Glutamatergic neuron (in vitro differentiated cells): Measurements from ENCODE around the gene MLC1. TPM values are rescaled to one million over a fixed set of nuclear protein-coding genes. Genes with fewer than 3 reads are reported as not detected.

Source experiments
- DNase-seq: peaks from one replicate; pipeline ENCODE4 v3.0.0; 2022
- H3K27ac Mint-ChIP-seq: one replicate; pipeline ENCODE4 v1.8.0; 2020; ENCODE audit warnings: mild to moderate bottlenecking, mixed read lengths, inconsistent platforms; ENCODE audit not compliant: unreplicated experiment
- H3K27me3 Mint-ChIP-seq: one replicate; pipeline ENCODE4 v1.8.0; 2020; ENCODE audit warnings: mild to moderate bottlenecking, moderate library complexity, mixed read lengths, inconsistent platforms; ENCODE audit not compliant: unreplicated experiment
- H3K36me3 Mint-ChIP-seq: one replicate; pipeline ENCODE4 v1.8.0; 2020; ENCODE audit warnings: mild to moderate bottlenecking, mixed read lengths, inconsistent platforms; ENCODE audit not compliant: unreplicated experiment
- H3K4me1 Mint-ChIP-seq: one replicate; pipeline ENCODE4 v1.8.0; 2020; ENCODE audit warnings: mild to moderate bottlenecking, low read depth, mixed read lengths, inconsistent platforms; ENCODE audit not compliant: unreplicated experiment
- H3K4me3 Mint-ChIP-seq: one replicate; pipeline ENCODE4 v1.8.0; 2020; ENCODE audit warnings: mild to moderate bottlenecking, mixed read lengths, inconsistent platforms; ENCODE audit not compliant: unreplicated experiment
- H3K9me3 Mint-ChIP-seq: one replicate; pipeline ENCODE4 v1.8.0; 2020; ENCODE audit warnings: mild to moderate bottlenecking, moderate library complexity, mixed read lengths, inconsistent platforms; ENCODE audit not compliant: unreplicated experiment
- total RNA-seq: library from RNA; stranded (reverse); fragmentation: NEBNext Ultra II Directional; extraction: Animal tissue kit (Norgen Biotek cat#: 25700); gene quantifications from one replicate; pipeline ENCODE4 v1.2.1, GENCODE V29; 2021; ENCODE audit not compliant: unreplicated experiment
- TF ChIP-seq, protein P1 (sequence below): fragments of 200-600 bp; sonication (generic); IDR thresholded peaks from one replicate; pipeline ENCODE4 v1.5.0; 2021; ENCODE audit not compliant: partially characterized antibody, unreplicated experiment

MLC1 gene
- total RNA-seq, 1 donor from 2014 or later, result not detected

DNA sequence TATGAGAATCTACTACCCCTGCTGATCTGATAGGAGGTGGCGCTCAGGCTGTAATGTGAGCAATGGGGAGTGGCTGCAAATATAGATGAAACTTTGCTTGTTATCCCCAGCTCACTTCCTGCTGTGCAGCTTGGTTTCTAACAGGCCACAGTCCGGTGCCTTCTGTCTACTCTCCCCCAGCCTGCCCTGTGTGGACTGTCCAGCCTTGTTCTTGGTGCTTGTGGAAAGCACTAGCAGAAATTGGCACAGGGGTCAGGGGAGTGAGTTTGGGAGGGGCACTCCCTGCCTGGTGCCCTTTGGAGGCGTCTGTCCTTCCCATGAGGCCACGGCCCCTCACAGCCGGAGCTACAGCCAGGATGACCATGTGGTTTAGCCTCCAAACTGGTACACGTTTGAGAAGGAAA lies 18.9 kb upstream of the MLC1 start:
- no peaks in the 10 kb centered on the region for H3K36me3 Mint-ChIP-seq
- no peak overlapping the region for H3K27ac Mint-ChIP-seq
- no peaks in the 10 kb centered on the region for H3K4me1 Mint-ChIP-seq
- no peaks in the 10 kb centered on the region for H3K27me3 Mint-ChIP-seq
- TF ChIP-seq, protein P1, sequence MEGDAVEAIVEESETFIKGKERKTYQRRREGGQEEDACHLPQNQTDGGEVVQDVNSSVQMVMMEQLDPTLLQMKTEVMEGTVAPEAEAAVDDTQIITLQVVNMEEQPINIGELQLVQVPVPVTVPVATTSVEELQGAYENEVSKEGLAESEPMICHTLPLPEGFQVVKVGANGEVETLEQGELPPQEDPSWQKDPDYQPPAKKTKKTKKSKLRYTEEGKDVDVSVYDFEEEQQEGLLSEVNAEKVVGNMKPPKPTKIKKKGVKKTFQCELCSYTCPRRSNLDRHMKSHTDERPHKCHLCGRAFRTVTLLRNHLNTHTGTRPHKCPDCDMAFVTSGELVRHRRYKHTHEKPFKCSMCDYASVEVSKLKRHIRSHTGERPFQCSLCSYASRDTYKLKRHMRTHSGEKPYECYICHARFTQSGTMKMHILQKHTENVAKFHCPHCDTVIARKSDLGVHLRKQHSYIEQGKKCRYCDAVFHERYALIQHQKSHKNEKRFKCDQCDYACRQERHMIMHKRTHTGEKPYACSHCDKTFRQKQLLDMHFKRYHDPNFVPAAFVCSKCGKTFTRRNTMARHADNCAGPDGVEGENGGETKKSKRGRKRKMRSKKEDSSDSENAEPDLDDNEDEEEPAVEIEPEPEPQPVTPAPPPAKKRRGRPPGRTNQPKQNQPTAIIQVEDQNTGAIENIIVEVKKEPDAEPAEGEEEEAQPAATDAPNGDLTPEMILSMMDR, result no peak
- no peak for DNase-seq
- no peak overlapping the region for H3K4me3 Mint-ChIP-seq
- H3K9me3 Mint-ChIP-seq, result peaks cover 2% of the 10 kb centered on the region

DNA sequence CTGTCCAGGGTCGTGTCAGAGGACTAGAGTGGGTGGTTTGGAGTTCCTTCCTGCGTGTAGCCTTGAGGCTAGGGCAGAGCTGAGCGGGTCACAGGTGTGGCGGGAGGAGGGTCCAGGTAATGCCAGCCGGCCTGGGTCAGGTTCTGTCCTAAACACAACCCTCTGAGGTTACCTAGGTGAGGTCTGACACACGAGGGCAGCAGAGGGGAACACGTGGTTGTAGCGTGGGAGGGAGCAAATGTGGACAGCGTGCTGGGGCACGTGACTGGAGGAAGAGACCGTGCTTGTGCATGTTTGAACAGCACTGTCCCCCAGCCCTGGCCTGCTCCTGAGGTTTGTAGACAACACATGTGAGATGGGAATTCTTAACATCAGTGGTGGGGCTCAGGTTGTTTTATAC lies 17.7 kb upstream of the MLC1 start:
- no peaks in the 10 kb centered on the region for H3K36me3 Mint-ChIP-seq
- H3K27me3 Mint-ChIP-seq, result no peaks in the 10 kb centered on the region
- H3K4me3 Mint-ChIP-seq, result no peak overlapping the region
- TF ChIP-seq, protein P1, result no peak
- no peak for DNase-seq
- peaks cover 2% of the 10 kb centered on the region for H3K9me3 Mint-ChIP-seq
- H3K4me1 Mint-ChIP-seq, result no peaks in the 10 kb centered on the region
- no peak overlapping the region for H3K27ac Mint-ChIP-seq

DNA sequence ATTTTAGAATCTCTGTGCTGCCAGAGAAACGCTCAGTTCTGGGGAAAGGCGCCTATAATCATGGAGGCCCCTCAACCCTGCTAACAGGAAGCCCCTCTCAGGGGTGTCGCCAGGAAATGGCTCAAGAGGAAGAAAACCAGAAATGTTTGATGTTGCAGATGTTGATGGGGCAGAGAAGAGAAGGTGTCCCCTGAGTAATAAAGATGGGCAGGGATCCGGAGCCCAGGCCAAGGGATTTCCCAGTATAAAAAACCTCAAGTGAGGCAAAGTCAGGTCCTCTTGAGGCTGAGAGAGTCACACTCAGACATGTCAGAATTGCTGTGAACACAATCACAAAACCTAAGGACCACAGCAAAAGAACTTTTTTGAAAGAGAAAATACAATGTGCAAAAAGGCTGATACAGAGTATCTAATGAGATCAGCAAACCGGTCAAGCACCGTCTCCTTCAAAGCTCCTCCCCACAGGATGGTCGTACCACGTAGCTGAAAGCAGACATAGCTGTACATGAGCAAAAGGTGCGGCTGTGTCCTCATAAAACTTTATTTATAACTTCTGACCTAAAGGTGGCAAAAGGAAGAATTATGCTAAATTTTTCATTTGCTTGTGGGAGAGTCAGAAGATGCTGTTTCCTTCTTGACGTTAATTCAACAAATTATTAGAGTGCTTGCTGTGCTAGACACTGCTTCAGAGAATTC lies 16.8 kb upstream of the MLC1 start:
- Mint-ChIP-seq H3K36me3 (no peaks in the 10 kb centered on the region), H3K27me3 (no peaks in the 10 kb centered on the region), H3K27ac (no peak overlapping the region), H3K4me1 (no peaks in the 10 kb centered on the region), H3K4me3 (no peak overlapping the region), H3K9me3 (peaks cover 2% of the 10 kb centered on the region)
- TF ChIP-seq, protein P1, result no peak
- no peak for DNase-seq

DNA sequence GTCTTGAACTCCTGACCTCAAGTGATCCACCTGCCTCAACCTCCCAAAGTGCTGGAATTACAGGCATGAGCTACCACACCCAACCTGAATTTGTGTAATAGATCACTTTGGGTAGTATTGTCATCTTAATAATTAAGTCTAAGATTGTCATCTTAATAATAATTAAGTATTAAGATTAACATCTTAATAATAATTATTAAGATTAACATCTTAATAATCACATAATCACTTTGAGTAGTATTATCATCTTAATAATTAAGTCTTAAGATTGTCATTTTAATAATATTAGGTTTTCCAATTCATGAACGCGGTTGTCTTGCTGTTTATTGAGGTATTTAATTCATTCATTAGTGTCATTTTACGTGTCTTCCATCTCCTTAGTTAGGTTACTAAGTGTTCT lies 12.8 kb upstream of the MLC1 start:
- Mint-ChIP-seq H3K4me3 (no peak overlapping the region), H3K4me1 (no peaks in the 10 kb centered on the region)

DNA sequence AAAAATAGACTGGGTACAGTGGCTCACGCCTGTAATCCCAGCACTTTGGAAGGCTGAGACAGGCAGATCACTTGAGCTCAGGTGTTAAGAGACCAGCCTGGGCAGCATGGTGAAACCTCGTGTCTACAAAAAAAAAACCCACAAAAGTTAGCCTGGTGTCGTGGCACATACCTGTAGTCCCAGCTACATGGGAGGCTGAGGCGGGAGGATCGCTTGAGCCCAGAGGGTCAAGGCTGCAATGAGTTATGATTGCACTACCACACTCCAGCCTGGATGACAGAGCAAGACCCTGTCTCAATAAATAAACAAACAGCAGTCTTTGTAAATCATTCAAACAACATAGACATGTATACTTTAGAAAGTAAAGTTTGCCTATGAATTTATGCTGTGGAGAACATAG lies 7.1 kb upstream of the MLC1 start:
- TF ChIP-seq, protein P1, result no peak
- H3K4me3 Mint-ChIP-seq, result no peak overlapping the region
- no peak for DNase-seq
- H3K36me3 Mint-ChIP-seq, result peaks cover 5% of the 10 kb centered on the region
- H3K4me1 Mint-ChIP-seq, result no peaks in the 10 kb centered on the region
- H3K9me3 Mint-ChIP-seq, result peaks cover 6% of the 10 kb centered on the region
- H3K27me3 Mint-ChIP-seq, result peaks cover 5% of the 10 kb centered on the region
- H3K27ac Mint-ChIP-seq, result no peak overlapping the region

More for the DNA sequence above, 12.8 kb upstream of the MLC1 start:
- no peak overlapping the region for H3K27ac Mint-ChIP-seq
- TF ChIP-seq, protein P1, result no peak
- H3K36me3 Mint-ChIP-seq, result no peaks in the 10 kb centered on the region
- no peaks in the 10 kb centered on the region for H3K27me3 Mint-ChIP-seq
- DNase-seq, result no peak
- no peaks in the 10 kb centered on the region for H3K9me3 Mint-ChIP-seq
